Subcutaneous adipose tissue (tissue), 4 donors: Measurements from ENCODE around the gene XAF1. TPM values are rescaled to one million over a fixed set of nuclear protein-coding genes. Genes with fewer than 3 reads are reported as not detected.

Source experiments
- total RNA-seq, 4 donors: library from RNA; depleted of rRNA; stranded (reverse); fragments of >200 nt; gene quantifications; one replicate each; pipeline ENCODE4 v1.1.0, GENCODE V29; 2016
- TF ChIP-seq, protein P1 (sequence below): fragments of 450-650 bp; IDR thresholded peaks from one replicate; pipeline ENCODE4 v1.5.1; 2016; ENCODE audit warnings: low read depth, mild to moderate bottlenecking, control low read depth, antibody characterized with exemption, moderate library complexity

XAF1 gene
- total RNA-seq, 4 donors from 2014 or later = 29.5 to 128 (median 34.2) TPM

DNA sequence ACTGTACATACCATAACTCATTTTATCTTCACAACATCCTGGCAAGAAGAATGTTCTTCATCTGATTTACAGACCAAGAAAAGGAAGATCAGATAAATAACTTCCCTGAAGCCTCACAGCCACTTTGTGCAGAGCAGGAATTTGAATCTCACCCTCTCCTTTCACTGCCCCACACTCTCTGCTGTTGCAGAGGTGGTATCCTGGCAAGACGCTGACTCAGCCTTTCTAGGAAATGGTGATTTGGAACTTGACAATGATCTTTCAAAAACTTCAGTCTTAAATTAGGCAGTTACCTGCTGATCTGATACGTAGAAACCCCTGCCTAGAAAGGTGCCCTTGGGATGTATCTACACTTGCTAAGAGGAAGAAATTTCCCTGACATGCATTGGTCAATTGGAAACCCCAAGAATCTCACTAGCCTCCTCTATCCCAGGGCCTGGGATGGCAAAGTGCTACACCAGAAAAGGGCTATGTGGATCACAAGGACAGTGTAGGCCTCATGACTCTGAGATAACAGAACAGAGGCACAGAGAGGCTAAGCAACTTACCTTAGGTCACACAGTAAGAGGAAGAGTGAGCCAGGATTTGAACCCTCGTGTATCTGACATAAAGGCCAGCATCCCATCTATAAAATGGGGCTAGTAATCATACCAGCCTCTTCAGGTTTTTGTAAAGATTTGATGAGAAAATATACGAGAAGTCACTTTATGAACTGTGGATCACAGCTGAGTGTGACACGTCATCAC lies 38.1 kb downstream of the XAF1 start:
- TF ChIP-seq, protein P1, sequence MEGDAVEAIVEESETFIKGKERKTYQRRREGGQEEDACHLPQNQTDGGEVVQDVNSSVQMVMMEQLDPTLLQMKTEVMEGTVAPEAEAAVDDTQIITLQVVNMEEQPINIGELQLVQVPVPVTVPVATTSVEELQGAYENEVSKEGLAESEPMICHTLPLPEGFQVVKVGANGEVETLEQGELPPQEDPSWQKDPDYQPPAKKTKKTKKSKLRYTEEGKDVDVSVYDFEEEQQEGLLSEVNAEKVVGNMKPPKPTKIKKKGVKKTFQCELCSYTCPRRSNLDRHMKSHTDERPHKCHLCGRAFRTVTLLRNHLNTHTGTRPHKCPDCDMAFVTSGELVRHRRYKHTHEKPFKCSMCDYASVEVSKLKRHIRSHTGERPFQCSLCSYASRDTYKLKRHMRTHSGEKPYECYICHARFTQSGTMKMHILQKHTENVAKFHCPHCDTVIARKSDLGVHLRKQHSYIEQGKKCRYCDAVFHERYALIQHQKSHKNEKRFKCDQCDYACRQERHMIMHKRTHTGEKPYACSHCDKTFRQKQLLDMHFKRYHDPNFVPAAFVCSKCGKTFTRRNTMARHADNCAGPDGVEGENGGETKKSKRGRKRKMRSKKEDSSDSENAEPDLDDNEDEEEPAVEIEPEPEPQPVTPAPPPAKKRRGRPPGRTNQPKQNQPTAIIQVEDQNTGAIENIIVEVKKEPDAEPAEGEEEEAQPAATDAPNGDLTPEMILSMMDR = no peak

DNA sequence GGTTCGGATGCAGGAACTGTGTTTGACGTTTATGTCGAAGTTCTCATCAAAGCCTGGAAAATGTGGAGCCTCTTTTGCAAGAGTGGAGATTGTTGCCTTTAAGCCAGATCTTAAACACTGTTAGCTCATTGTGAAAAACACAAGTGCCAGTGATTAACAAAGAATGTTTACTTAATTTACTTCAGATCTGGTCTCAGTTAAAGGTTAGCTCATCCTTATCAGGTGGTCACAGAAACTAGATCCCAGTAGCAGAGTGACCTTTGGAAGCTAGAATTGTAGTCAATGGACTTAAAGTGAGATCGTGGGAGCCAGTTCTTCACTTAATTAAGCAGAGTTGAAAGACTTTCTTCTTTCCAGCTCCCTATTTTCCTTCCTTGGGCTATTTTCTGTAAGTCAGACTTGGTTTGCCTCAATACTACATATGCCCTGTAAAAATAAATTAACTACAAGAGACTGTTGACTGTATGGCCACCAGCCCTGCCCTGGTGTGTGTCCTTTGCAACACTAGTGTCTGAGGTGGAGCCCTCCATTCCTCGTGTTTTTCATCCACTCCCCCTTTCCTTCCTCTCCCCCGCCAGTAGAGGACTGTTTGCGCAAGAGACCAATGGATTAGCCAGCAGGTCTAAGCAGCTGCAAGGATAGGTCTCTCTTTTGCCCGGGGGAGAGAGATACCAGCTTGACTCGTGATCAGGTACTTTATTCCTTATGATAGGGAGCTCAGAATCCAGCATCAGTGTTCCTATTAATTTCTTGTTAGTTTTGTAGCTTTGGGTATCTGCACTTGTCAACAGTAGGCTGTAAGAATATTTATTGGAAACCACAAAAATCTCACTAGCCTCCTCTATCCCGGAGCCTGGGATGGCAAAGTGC lies 40.4 kb downstream of the XAF1 start:
- TF ChIP-seq, protein P1 = no peak

DNA sequence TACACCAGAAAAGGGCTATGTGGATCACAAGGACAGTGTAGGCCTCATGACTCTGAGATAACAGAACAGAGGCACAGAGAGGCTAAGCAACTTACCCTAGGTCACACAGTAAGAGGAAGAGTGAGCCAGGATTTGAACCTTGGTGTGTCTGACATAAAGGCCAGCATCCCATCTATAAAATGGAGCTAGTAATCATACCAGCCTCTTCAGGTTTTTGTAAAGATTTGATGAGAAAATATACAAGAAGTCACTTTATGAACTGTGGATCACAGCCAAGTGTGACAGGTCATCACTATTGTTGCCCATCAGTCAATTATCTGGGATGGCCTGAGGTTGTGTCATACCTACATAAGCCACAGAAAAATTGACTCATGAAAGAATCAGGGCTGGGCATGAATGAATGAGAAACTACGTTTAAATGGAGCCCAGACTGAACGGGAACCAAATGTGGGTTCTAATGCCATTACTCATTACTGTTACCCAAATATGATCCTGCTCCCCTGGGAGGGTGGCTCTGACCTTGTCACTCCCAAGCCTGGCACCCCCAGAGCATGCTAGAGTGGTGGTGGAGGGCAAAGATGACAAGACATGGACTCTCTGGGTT lies 41.1 kb downstream of the XAF1 start:
- TF ChIP-seq, protein P1 = no peak

DNA sequence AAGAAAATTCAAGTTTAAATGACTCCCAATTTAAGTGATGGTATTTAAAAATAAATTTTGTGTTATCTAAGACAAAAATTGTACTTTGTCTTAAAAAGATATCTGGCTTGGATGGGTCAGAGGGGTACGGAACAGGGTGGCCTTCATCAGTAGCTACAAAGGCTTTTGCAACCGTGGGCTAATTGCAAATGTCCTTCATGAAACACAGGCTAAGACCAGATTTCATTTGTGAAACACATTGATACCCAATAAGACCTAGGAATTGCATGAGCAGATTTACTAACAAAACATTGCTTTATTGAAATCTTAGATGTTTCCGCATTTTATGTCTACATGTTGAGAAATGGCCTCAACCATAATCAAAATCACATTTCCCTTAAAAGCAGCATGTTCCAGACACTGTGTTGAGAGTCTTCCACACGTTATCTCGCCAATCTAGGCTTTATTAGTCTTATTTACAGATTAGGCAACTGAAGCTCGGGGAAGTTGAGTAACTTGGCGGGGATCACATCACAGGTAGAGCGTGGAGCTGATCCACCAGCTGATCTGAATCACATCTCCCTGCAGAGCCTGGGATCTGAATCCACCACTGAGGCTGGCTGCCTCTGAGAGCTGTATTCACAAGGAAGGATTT lies 42.0 kb downstream of the XAF1 start:
- TF ChIP-seq, protein P1 = no peak

DNA sequence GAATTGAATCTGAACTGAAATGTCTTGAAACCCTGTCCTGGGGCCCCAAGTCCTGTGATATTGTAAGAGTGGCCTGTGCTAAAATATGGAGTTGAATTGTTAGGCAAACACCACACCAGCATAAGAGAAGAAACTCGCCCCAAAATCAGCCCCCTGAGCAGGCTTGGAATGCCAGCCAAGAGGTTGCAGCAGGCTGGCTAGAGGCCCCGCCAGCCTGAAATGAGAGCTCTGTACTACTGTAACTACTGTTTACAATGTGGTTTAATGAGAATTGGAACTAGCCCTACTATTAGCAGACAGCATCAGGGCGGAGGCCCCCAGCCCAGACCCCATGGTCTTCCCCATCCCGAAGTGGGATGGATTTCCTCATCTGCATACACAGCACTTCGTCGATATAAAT lies 43.9 kb downstream of the XAF1 start:
- TF ChIP-seq, protein P1 = no peak

DNA sequence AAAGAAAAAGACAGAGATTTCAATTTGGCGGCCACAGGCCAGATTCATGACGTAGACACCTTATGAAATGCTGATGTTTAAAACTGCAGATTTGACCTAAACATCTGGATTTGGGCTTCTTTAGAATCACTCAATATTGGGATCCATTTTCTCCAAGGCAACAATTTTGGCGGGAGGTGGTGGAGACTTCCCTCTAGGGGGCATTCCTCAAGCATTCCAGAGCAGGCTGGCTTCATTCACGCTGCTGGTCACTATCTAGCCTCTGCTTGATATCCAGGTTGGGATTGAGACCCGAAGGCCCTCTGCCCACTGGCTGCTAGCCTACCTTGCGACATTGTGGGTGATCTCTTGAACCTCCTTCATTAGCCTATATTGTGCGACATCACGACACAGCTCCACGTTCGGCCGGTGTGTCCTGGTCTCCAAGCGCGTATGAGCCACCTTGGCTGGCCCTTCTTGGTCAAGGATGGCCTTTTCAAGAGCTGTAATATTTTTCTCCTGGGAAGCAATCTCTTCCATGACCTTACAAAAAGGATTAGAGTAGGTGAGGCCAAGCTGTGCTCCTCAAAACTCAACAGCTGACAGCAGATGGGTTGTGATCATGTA lies 44.7 kb downstream of the XAF1 start:
- TF ChIP-seq, protein P1 = no peak
